SK-N-SH treated with all-trans-retinoic acid at 6 μM for 48 hours (cell line): ENCODE measurements around the gene ZBTB34.
A peak's percentile ranks its signal among the peaks of the same experiment; 100 is the strongest.

Experiments used
- ATAC-seq: fragments of 200-7000 bp; cut with Tn5 transposase; 3 replicates; pipeline ENCODE4 v1.9.1; 2020; ENCODE audit warnings: mild to moderate bottlenecking, moderate library complexity
- ARNTL ChIP-seq: fragments of 450-650 bp; formaldehyde crosslinking; IDR thresholded peaks from 2 replicates; pipeline ENCODE4 v1.5.0; 2020; ENCODE audit warnings: low read depth, mild to moderate bottlenecking, moderate library complexity, borderline replicate concordance
- BACH2 ChIP-seq: fragments of 250-450 bp; sonication (Bioruptor Pico); IDR thresholded peaks from 2 replicates; pipeline ENCODE4 v1.9.0; 2021; ENCODE audit warnings: mild to moderate bottlenecking, borderline replicate concordance
- CREB5 ChIP-seq: fragments of 250-450 bp; sonication (Bioruptor Pico); IDR thresholded peaks from 2 replicates; pipeline ENCODE4 v1.5.1; 2020; ENCODE audit warnings: low read depth, mild to moderate bottlenecking, moderate library complexity
- CSRNP3 ChIP-seq: fragments of 250-450 bp; sonication (Bioruptor Pico); IDR thresholded peaks from 2 replicates; pipeline ENCODE4 v1.5.1; 2021; ENCODE audit warnings: mild to moderate bottlenecking, moderate library complexity
- ESRRG ChIP-seq: fragments of 250-450 bp; sonication (Bioruptor Pico); IDR thresholded peaks from 2 replicates; pipeline ENCODE4 v1.6.1; 2021; ENCODE audit warnings: mild to moderate bottlenecking
- ISL1 ChIP-seq: fragments of 250-450 bp; sonication (Bioruptor Pico); IDR thresholded peaks from 2 replicates; pipeline ENCODE4 v2.1.2; 2022; ENCODE audit warnings: mild to moderate bottlenecking, moderate library complexity
- PATZ1 ChIP-seq: fragments of 250-450 bp; sonication (Bioruptor Pico); IDR thresholded peaks from 2 replicates; pipeline ENCODE4 v1.8.0; 2020; ENCODE audit warnings: mild to moderate bottlenecking, moderate library complexity, borderline replicate concordance
- PPARA ChIP-seq: fragments of 250-450 bp; sonication (Bioruptor Pico); IDR thresholded peaks from 2 replicates; pipeline ENCODE4 v1.5.0; 2020; ENCODE audit warnings: mild to moderate bottlenecking, borderline replicate concordance
- RARB ChIP-seq: fragments of 250-450 bp; sonication (Bioruptor Pico); IDR thresholded peaks from 2 replicates; pipeline ENCODE4 v1.8.0; 2021; ENCODE audit warnings: mild to moderate bottlenecking, moderate library complexity
- SNAI2 ChIP-seq: fragments of 250-450 bp; sonication (Bioruptor Pico); IDR thresholded peaks from 2 replicates; pipeline ENCODE4 v1.5.0; 2020; ENCODE audit warnings: mild to moderate bottlenecking, moderate library complexity
- TCF4 ChIP-seq: fragments of 250-450 bp; sonication (Bioruptor Pico); IDR thresholded peaks from 2 replicates; pipeline ENCODE4 v1.8.0; 2021; ENCODE audit warnings: mild to moderate bottlenecking, moderate library complexity, borderline replicate concordance
- TOX ChIP-seq: fragments of 250-450 bp; sonication (Bioruptor Pico); IDR thresholded peaks from 2 replicates; pipeline ENCODE4 v1.8.0; 2021; ENCODE audit warnings: mild to moderate bottlenecking, moderate library complexity, borderline replicate concordance
- TSHZ2 ChIP-seq: fragments of 250-450 bp; sonication (Bioruptor Pico); IDR thresholded peaks from 2 replicates; pipeline ENCODE4 v1.5.0; 2020; ENCODE audit warnings: mild to moderate bottlenecking, moderate library complexity
- ZC3H10 ChIP-seq: fragments of 250-450 bp; sonication (Bioruptor Pico); IDR thresholded peaks from 2 replicates; pipeline ENCODE4 v1.5.1; 2021; ENCODE audit warnings: mild to moderate bottlenecking, moderate library complexity
- ZFP3 ChIP-seq: fragments of 250-450 bp; sonication (Bioruptor Pico); IDR thresholded peaks from 2 replicates; pipeline ENCODE4 v1.5.0; 2020; ENCODE audit warnings: mild to moderate bottlenecking, moderate library complexity
- ZFP30 ChIP-seq: fragments of 450-650 bp; formaldehyde crosslinking; IDR thresholded peaks from 2 replicates; pipeline ENCODE4 v1.5.0; 2022; ENCODE audit warnings: mild to moderate bottlenecking, moderate library complexity
- ZNF565 ChIP-seq: fragments of 450-650 bp; formaldehyde crosslinking; conservative IDR thresholded peaks from 2 replicates; pipeline ENCODE4 v1.5.0; 2020; ENCODE audit warnings: low read depth, mild to moderate bottlenecking, moderate library complexity
- ZNF70 ChIP-seq: fragments of 450-650 bp; formaldehyde crosslinking; IDR thresholded peaks from 2 replicates; pipeline ENCODE4 v1.5.0; 2020; ENCODE audit warnings: mild to moderate bottlenecking, moderate library complexity
- ZNF8 ChIP-seq: fragments of 450-650 bp; formaldehyde crosslinking; IDR thresholded peaks from 2 replicates; pipeline ENCODE4 v1.5.0; 2020; ENCODE audit warnings: mild to moderate bottlenecking, moderate library complexity

The ZBTB34 gene

GRCh38 chr9:126842220-126842842, 18.1 kb upstream of the ZBTB34 start:
- TF ChIP-seq ZFP30, result no peak
- TF ChIP-seq CSRNP3 (CRISPR knock-in tag), result no peak
- no peak for TF ChIP-seq CREB5
- TF ChIP-seq BACH2, result no peak
- TF ChIP-seq TCF4, result no peak
- TF ChIP-seq PATZ1 (CRISPR knock-in tag), result no peak
- TF ChIP-seq ZNF70 (CRISPR knock-in tag), result no peak
- no peak for TF ChIP-seq ZNF565 (CRISPR knock-in tag)
- no peak for TF ChIP-seq RARB (CRISPR knock-in tag)
- no peak for TF ChIP-seq PPARA (CRISPR knock-in tag)
- TF ChIP-seq TSHZ2 (CRISPR knock-in tag), result no peak
- no peak for TF ChIP-seq ARNTL (CRISPR knock-in tag)
- TF ChIP-seq TOX (CRISPR knock-in tag), result no peak
- TF ChIP-seq SNAI2 (CRISPR knock-in tag), result no peak
- TF ChIP-seq ISL1 (CRISPR knock-in tag), result no peak

GRCh38 chr9:126842977-126843799, 17.3 kb upstream of the ZBTB34 start:
- peak; percentile 32 for ATAC-seq

More at GRCh38 chr9:126842220-126842842, 18.1 kb upstream of the ZBTB34 start:
- ATAC-seq, result no peak

GRCh38 chr9:126844085-126844484, 16.4 kb upstream of the ZBTB34 start:
- ATAC-seq, result peak; percentile 94
- TF ChIP-seq CREB5, result no peak
- TF ChIP-seq ZFP3 (CRISPR knock-in tag), result no peak
- no peak for TF ChIP-seq ESRRG (CRISPR knock-in tag)

More at GRCh38 chr9:126842977-126843799, 17.3 kb upstream of the ZBTB34 start:
- TF ChIP-seq ZFP3 (CRISPR knock-in tag), result no peak
- TF ChIP-seq ZNF8, result no peak
- no peak for TF ChIP-seq ZC3H10 (CRISPR knock-in tag)
- no peak for TF ChIP-seq ESRRG (CRISPR knock-in tag)
- TF ChIP-seq PATZ1 (CRISPR knock-in tag), result no peak
